Gastrocnemius medialis (tissue), 4 donors: Measurements from ENCODE around the gene OCLN. TPM values are rescaled to one million over a fixed set of nuclear protein-coding genes. Genes with fewer than 3 reads are reported as not detected.
"Not testable (repeated sequence)": the region's sequence is repeated elsewhere in the genome, so short reads cannot be mapped to it uniquely, and the experiment has no call there.

Source experiments
- ATAC-seq, 2 donors: fragments of 150-250 bp; one replicate each; pipeline ENCODE4 v1.9.1; 2016
- DNase-seq, 2 donors: peaks; one replicate each; pipeline ENCODE4 v3.0.0-alpha.2; 2019
- H3K27ac ChIP-seq, 4 donors: fragments of 200-600 bp; sonication (generic); 1 replicate in 1 of 4; 2 replicates in 3 of 4; pipeline ENCODE4 v1.5.1; 2016 to 2018; ENCODE audit warnings: mild to moderate bottlenecking in 2 of 4, moderate library complexity in 1 of 4
- H3K27me3 ChIP-seq, 3 donors: fragments of 200-600 bp; sonication (generic) in 2 of 3; 1 replicate in 1 of 3; 2 replicates in 2 of 3; pipeline versions ENCODE4 v1.5.1 to v1.6.0; 2016 to 2019; ENCODE audit warnings: mild to moderate bottlenecking in 1 of 3, moderate library complexity in 1 of 3
- H3K36me3 ChIP-seq, 2 donors: fragments of 200-600 bp; sonication (generic) in 1 of 2; one replicate each; pipeline ENCODE4 v1.5.1; 2017 to 2018
- H3K4me1 ChIP-seq, 2 donors: fragments of 200-600 bp; sonication (generic) in 1 of 2; one replicate each; pipeline ENCODE4 v1.5.1; 2016 to 2017; ENCODE audit warnings: mild to moderate bottlenecking in 2 of 2
- H3K4me3 ChIP-seq, 4 donors: fragments of 200-600 bp; sonication (generic) in 3 of 4; 1 replicate in 1 of 4; 2 replicates in 3 of 4; pipeline ENCODE4 v1.5.1; 2016 to 2019; ENCODE audit warnings: mild to moderate bottlenecking in 2 of 4
- H3K9me3 ChIP-seq, 3 donors: fragments of 200-600 bp; sonication (generic) in 2 of 3; 1 replicate in 1 of 3; 2 replicates in 2 of 3; pipeline ENCODE4 v1.5.1; 2016 to 2019
- CTCF ChIP-seq, 5 experiments: fragments of 450-650 bp in 3 of 5; fragments of 200-600 bp in 2 of 5; sonication (generic) in 2 of 5; IDR thresholded peaks in 4 of 5; conservative IDR thresholded peaks in 1 of 5; 1 replicate in 4 of 5; 2 replicates in 1 of 5; pipeline ENCODE4 v1.5.1; 2016 to 2019; ENCODE audit warnings: antibody characterized with exemption in 5 of 5, mild to moderate bottlenecking in 3 of 5, moderate library complexity in 3 of 5
- POLR2A ChIP-seq, 2 donors: fragments of 450-650 bp; IDR thresholded peaks; one replicate each; pipeline ENCODE4 v1.6.1; 2017; ENCODE audit warnings: antibody characterized with exemption in 2 of 2, mild to moderate bottlenecking in 2 of 2, moderate library complexity in 2 of 2
- in situ Hi-C, 4 donors: fragments of 200-750 bp; cut with MboI; loops; one replicate each; pipeline versions ENCODE4 v1.15.0 to v1.8.0; 2017; ENCODE audit warnings: low sequenced_read_pairs in 4 of 4
- intact Hi-C: fragments of 100-400 bp; cut with DNase I; formaldehyde crosslinking; loops from one replicate; pipeline ENCODE4 v1.15.1; 2023; ENCODE audit warnings: low total_unique reads
- total RNA-seq, 4 donors: library from RNA; depleted of rRNA; stranded (reverse); fragments of >200 nt; gene quantifications; one replicate each; pipeline versions ENCODE4 v1.1.0 to v1.2.3, GENCODE V29; 2016

The OCLN gene
- total RNA-seq, 4 donors from 2014 or later, result 0.39 to 0.87 (median 0.62) TPM

- Histone ChIP-seq H3K4me1 (no peaks in the 10 kb centered on the region), H3K27me3 (no peaks in the 10 kb centered on the region), H3K4me3 (no peak overlapping the region), H3K36me3 (no peaks in the 10 kb centered on the region), H3K27ac (no peak overlapping the region), H3K9me3 (no peaks in the 10 kb centered on the region)
- in situ Hi-C loops, result no loop called here
- TF ChIP-seq CTCF (IDR thresholded peaks at IDR 0.05 in 4 of 5, conservative IDR thresholded peaks at IDR 0.05 in 1 of 5) (no peak), POLR2A (IDR thresholded peaks at IDR 0.05) (no peak)
- ATAC-seq (no peak), DNase-seq (no peak)
- intact Hi-C loops, result no loop called here
Measured at GRCh38 chr5:69451941-69452647, 40.5 kb upstream of the OCLN start.

GRCh38 chr5:69453487-69453886, 39.1 kb upstream of the OCLN start:
- ATAC-seq, H3K9me3 ChIP-seq, H3K36me3 ChIP-seq, H3K4me3 ChIP-seq, H3K4me1 ChIP-seq, intact Hi-C loops, H3K27me3 ChIP-seq, in situ Hi-C loops, H3K27ac ChIP-seq, DNase-seq: not testable (repeated sequence)

GRCh38 chr5:69454460-69455249, 37.9 kb upstream of the OCLN start:
- no peak for TF ChIP-seq POLR2A (IDR thresholded peaks at IDR 0.05)
- no peak for TF ChIP-seq CTCF (IDR thresholded peaks at IDR 0.05 in 4 of 5, conservative IDR thresholded peaks at IDR 0.05 in 1 of 5)
- Histone ChIP-seq H3K27me3 (no peaks in the 10 kb centered on the region), H3K27ac (no peak overlapping the region), H3K9me3 (no peaks in the 10 kb centered on the region), H3K4me1 (no peaks in the 10 kb centered on the region), H3K36me3 (no peaks in the 10 kb centered on the region), H3K4me3 (no peak overlapping the region)
- ATAC-seq (no peak), DNase-seq (no peak)
- in situ Hi-C loops (no loop called here), intact Hi-C loops (no loop called here)

GRCh38 chr5:69455428-69455988, 37.1 kb upstream of the OCLN start:
- in situ Hi-C loops, H3K4me1 ChIP-seq, DNase-seq, H3K36me3 ChIP-seq, ATAC-seq, H3K27me3 ChIP-seq, H3K9me3 ChIP-seq, intact Hi-C loops, H3K27ac ChIP-seq, H3K4me3 ChIP-seq: not testable (repeated sequence)

- no peak for DNase-seq
- intact Hi-C loops (no loop called here), in situ Hi-C loops (no loop called here)
- Histone ChIP-seq H3K4me1 (no peaks in the 10 kb centered on the region), H3K36me3 (no peaks in the 10 kb centered on the region), H3K27me3 (no peaks in the 10 kb centered on the region), H3K9me3 (no peaks in the 10 kb centered on the region), H3K4me3 (no peak overlapping the region), H3K27ac (no peak overlapping the region)
- no peak for ATAC-seq
- no peak for TF ChIP-seq CTCF (IDR thresholded peaks at IDR 0.05 in 4 of 5, conservative IDR thresholded peaks at IDR 0.05 in 1 of 5)
- no peak for TF ChIP-seq POLR2A (IDR thresholded peaks at IDR 0.05)
Measured at GRCh38 chr5:69462170-69462569, 30.4 kb upstream of the OCLN start.

- H3K36me3 ChIP-seq, intact Hi-C loops, H3K9me3 ChIP-seq, H3K27me3 ChIP-seq, ATAC-seq, in situ Hi-C loops, H3K27ac ChIP-seq, DNase-seq, H3K4me1 ChIP-seq, H3K4me3 ChIP-seq: not testable (repeated sequence)
Measured at GRCh38 chr5:69466375-69466774, 26.2 kb upstream of the OCLN start.
